Loucy (cell line): Measurements from ENCODE around the gene TRAP1.
"Not testable (repeated sequence)": the region's sequence is repeated elsewhere in the genome, so short reads cannot be mapped to it uniquely, and the experiment has no call there.

Experiments used
- CTCF ChIP-seq: fragments of 200-600 bp; sonication (generic); conservative IDR thresholded peaks from 2 replicates; pipeline ENCODE4 v1.5.1; 2014; ENCODE audit warnings: mild to moderate bottlenecking, antibody characterized with exemption, low read length
- EZH2phosphoT487 ChIP-seq: fragments of 200-600 bp; IDR thresholded peaks from 2 replicates; pipeline ENCODE4 v1.6.1; 2018; ENCODE audit warnings: antibody characterized with exemption, mild to moderate bottlenecking, moderate library complexity, borderline replicate concordance

- TF ChIP-seq CTCF, EZH2phosphoT487: not testable (repeated sequence)
Measured at GRCh38 chr16:3714378-3714777, 2.9 kb downstream of the TRAP1 start.
